Measurements from ENCODE around the gene E2F6. TPM values are rescaled to one million over a fixed set of nuclear protein-coding genes. Genes with fewer than 3 reads are reported as not detected.
"Not testable (repeated sequence)": the region's sequence is repeated elsewhere in the genome, so short reads cannot be mapped to it uniquely, and the experiment has no call there.

Gene E2F6
- total RNA-seq, 1 donor from 2014 or later: 12.2 TPM

DNA sequence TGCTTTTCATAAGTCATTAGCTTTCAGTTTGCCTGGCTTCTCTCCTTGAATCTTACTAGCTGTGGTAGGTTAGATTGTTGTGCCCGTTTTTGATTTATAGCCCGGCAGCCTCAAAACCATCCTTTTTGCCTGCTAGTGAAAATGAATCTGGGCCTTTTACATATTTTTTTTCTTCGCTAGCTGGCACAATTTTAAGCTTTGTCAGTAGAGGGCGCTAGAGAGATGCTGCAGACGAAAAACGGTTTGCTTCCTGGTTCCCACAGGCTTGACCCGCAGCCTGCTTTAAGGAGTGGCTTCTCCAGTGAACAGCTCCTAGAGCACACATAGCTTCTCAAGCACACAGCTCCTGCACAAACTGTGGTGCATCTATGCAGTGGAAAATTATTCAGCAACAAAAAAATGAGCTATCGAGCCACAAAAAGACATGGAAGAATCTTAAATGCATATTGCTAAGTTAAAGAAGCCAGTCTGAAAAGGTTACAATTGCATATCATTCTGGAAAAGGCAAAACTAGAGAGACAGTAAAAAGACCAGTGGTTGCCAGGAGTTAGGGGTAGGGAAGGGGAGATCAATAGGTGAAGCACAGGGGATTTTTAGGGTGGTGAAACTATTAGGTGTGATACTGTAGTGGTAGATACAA, 47.9 kb downstream of the E2F6 start:
- no peak for DNase-seq (ENCODE audit: low spot score in 2 of 2)
- no peak for FAIRE-seq

DNA sequence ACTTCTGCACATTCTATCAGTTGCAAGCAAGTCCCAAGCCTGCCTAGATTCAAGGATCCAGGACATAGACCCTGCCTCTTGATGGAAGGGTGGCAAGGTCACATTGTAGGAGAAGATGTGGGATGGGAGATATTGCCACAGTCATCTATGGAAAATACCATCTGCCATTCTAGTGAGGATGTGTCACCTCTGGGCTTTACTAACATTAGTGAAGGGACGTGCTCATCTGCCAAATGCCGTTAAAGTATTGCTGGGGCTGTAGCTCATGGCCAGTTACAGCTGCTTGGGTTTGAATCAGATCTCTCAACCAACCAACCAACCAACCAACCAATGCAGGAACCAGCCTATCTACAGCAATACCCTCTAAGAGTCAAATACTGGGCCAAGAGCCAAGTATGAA, 49.0 kb downstream of the E2F6 start:
- FAIRE-seq: no peak

DNA sequence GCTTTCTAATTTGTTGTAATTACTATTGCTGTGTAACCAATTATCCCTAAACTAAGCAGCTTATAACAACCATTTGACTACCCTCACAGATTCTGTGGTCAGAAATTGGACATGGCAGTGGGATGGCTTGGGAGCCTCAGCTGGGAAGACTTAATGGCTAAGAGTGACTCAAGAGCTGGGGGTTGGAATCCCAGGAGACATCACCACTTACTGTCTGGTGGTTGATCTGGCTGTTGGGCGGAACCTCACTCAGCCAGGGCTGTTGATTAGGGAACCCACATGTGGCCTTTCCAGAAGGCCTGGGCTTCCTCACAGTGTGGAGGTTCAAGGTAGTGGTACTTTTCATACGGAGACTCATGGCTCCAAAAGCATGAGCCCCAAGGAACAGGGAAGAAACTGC, 49.8 kb downstream of the E2F6 start:
- FAIRE-seq: no peak
- no peak for DNase-seq (ENCODE audit: low spot score in 2 of 2)

More for the DNA sequence above, 49.0 kb downstream of the E2F6 start:
- DNase-seq (ENCODE audit: low spot score in 2 of 2): no peak

DNA sequence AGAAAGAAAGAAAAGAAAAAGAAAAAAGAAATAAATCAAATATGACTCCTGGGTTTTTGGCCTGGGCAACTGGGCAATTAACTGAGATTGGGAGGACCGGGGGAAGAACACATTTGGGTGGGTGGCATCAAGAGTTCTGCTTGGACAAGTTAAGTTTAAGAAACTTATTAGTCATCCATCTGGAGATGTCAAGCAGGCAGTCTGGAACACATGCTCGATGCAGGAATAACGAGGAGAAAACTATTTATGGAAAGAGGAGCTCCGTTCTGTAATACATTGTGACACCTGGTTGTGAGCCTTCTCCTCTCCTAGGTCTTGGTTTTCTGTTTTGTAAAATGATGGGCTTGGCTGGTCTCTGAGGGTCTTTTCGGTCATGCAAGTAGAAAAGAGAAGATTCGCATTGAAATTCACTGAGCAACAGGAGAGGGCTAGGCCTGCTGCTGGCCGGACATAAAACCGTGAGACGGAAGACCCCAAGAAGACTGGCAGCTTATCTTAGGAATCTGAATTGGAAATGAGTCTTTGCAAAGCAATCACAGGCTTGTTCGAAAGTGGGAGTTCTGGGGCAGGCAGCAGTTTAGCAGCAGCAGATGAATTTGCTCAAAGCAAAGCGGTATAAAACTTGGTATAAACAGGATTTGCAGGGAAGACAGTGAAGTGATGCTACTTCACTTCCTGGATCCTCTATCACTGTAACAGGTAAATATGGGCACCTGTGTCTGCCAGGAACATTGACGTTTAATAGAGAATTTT, 51.4 kb downstream of the E2F6 start:
- no peak for DNase-seq (ENCODE audit: low spot score in 2 of 2)
- no peak for FAIRE-seq

DNA sequence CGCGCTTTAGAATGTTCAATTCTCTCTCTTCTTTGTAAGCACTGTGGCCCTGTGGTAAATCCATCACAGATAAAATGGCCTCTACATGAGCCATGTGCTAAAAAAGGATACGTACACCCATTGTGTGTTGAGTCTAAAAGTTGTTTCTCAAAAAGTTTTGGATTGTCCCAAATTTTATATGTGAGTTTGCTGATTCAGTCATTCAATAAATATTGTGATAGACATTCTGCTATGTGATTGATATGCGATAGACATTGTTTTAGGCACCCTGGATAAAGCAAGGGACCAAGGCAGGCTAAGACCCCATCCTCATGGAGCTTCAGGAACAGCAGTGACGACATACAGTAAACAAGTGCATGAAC, 53.5 kb downstream of the E2F6 start:
- DNase-seq (ENCODE audit: low spot score in 2 of 2) (no peak), FAIRE-seq (no peak)

DNA sequence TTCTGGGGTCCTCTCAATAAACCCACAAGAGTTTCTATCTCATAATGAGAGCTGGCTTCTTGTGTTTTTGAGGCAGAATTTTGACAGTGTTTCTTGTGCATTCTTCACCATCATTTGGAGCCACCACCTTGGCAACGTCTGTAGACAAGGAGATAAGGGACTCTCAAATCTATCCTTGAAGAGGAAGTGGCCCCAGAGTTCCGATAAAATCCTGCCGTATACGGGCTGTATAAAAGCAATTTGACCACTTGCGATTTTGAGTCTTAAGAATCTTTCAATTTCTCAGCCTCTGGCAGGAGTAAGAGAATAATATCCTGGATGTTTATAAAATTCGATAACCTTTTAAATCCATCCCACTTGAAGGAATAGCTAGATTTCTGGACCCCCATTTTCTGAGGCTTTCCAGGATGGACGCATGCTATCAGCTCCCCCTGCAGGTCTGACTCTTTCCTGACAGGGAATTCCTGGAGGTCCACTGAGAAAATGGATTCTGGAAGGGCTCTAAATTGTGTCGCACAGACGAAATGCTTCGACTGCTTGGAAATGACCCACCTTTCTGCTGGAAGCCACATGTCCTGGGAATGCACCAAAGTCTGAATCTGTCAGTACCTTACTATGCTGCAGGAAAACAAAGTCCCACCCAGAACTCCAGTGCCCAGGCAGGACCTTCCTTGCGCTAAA, 54.1 kb downstream of the E2F6 start:
- DNase-seq (ENCODE audit: low spot score in 2 of 2) (no peak), FAIRE-seq (no peak)

DNA sequence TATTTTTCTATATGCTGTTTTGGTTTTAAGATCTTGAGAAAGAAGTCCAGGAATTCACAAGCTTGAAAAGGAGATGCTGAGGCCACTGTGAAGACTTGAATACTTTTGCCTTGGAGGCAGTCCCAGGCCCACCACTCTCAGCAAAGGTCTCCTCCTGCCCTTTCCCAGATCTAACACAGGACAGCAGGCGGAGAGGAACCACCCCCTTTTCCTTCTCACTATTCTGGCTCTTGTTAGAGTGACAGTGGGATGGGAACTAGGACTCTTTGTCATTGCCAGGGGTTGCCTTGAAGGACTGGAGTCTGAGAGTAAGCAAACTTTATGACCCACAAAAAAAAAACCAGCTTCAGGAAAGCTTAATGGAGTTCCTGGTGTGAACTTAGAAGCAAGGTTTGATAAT, 54.7 kb downstream of the E2F6 start:
- DNase-seq (ENCODE audit: low spot score in 2 of 2): no peak
- no peak for FAIRE-seq

DNA sequence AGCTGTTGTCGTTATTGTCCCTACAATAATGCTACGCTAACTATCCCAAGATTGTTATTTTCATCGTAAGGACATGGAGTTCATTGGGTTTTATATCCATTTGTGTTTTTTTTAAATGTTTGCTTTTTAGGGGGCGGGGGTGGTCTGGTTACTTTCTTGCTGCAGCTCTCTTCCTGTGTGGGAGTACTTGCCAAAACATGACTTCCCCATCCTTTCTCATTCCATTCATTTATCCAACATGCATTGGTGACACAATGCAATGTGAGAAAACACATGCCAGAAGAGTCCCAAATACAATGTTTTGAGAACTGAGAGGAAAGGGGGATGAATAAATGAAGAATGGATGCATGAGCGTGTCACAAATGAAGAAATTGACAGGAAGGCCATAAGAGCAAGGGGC, 55.9 kb downstream of the E2F6 start:
- no peak for DNase-seq (ENCODE audit: low spot score in 2 of 2)
- no peak for FAIRE-seq

DNA sequence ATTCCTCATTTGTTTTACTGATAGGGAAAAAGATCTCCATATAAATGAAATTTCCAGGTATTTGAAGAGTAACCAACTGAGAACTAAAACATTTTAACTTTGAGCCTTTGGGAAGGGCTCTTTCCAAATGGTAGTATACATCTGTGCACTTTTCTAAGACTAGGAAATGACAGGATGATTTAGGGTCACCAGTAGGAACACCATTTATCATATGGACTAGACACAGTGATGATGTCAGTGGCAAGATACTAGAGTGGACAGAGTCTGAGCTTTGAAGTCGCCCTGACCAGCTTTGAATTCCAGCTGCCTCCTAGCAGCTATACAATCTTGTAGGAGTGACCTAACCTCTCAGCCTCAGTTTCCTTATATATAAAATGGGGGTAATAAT, 56.4 kb downstream of the E2F6 start:
- FAIRE-seq: no peak
- no peak for DNase-seq (ENCODE audit: low spot score in 2 of 2)

DNA sequence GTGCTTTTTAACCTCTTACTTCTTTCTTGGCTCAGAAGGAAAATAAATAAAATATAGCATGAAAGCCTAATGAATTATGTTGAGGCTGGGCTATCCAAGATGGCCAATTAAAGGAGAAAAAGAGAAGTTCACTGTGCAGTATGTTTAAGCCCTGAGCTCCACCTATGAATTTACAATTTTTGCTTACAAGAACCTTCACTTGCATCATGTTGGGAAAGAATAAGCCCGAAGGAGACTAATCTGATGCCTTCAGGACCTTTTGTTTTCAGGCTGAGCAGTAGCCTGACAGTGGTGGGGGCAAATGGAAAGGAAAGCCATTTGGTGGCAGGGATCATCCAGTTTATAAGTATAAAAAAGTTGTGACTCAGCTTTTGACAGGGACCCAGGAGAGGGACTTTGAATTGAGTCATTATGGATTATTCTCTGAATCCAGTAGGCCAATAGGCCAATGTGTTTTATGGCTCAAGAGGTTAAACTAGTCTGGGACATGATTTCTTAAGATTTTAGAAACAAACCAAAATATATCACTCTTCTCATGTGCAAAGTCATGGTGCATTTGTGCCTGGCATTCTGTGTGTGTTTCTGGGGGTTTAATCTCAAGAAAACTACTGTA, 56.9 kb downstream of the E2F6 start:
- FAIRE-seq (no peak), DNase-seq (ENCODE audit: low spot score in 2 of 2) (no peak)

DNA sequence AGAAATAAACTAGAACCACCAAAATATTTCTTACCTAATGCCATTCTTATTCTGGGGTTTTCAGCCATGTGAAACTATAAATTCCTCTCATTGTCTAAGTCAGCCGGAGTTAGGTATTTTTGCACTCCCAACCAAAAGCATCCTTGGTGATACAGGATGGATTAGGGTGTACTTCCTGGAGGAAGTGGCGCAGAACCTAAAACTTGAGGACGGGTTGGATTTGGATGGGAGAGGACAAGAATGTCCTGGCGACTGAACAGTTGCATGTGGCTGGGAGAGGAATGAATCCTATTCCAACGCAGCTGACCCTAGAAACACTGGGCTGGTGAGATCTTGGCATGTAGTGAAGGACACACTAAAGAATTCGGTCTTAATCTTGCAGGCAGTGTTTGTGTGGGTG, 58.5 kb downstream of the E2F6 start:
- no peak for FAIRE-seq
- no peak for DNase-seq (ENCODE audit: low spot score in 2 of 2)

DNA sequence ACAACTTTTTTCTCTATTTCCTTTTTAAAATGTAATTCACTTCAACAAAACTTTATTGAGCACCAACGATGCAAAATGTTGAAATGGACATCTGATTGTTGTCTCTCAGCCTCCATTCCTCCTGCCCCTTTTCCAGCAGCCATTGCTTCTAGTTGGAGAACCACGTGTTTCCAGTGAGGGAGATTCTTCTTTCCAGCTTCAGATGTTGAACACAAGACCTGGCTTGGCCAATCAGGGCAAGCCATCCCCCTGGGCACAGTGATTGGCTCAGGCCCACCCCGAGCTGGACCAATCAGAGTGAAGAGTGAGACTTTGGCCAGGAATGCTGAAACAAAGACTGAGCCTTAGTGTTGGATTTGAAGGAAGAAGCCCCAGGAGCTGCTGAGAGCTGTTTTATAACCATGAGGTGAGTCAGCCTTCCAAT, 59.0 kb downstream of the E2F6 start:
- DNase-seq (ENCODE audit: low spot score in 2 of 2): no peak

DNA sequence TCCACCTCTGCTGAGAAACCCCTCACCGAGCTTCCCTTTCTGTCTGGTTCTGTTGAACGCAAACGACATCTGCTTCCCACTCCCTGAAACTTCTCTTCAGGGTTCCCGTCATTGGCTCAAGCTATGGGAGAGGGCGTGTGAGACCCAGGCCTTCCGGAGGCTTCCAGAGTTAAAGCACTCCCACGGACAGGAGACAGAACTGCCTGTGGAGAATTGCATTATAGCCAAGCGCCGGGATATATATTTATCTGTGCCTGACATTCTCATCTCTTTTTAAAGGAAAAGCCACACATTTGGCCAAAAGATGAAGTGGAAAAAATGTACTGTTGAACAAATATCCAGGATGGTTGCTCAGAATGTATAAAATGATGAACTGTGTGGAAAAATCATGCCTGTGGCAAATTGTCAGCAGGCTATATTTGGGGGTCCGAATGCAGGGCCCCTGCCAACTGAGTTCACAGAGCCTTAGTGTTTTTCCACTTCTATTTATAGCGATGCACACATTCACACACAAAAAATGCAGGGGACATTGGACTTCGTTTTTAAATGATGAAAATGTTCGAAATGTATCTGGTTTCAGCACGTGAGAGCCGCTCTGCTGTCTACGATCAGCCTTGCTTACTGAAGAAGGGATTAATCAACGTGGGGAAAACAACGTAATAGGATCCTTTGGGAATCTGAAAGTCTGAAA, 59.5 kb downstream of the E2F6 start:
- no peak for DNase-seq (ENCODE audit: low spot score in 2 of 2)
- no peak for FAIRE-seq

More for the DNA sequence above, 59.0 kb downstream of the E2F6 start:
- FAIRE-seq: no peak

DNA sequence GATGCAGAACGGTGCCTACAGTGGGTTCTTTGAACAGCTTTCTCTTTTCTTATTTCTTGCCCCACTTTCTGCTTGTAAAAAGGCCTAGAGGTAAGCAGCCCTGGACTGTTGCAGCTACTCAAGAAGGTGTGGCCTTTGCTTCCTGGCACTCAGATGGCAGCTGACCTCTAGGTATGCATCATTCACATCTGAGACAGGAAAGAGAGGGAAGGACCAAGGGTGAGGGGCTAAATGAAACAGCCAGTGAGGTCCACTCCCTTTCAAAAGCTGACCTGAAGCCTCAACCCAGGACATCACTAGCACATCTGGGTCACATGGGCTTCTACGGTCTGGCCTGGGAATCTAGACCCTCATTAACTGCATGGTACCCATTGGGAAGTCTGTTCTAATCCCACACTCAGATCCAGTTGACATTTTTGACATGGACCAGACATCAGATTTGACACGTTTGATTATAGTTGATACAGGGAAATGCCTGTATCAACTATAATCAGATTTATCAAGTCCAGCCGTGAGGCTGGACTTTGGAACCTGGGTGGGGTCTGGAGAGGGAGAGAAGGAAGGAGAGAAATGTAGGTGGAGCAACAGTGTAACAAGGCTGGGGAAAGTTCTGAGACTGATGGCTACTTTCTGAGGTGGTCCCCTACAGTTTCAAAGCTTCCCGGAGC, 60.2 kb downstream of the E2F6 start:
- no peak for FAIRE-seq
- no peak for DNase-seq (ENCODE audit: low spot score in 2 of 2)

DNA sequence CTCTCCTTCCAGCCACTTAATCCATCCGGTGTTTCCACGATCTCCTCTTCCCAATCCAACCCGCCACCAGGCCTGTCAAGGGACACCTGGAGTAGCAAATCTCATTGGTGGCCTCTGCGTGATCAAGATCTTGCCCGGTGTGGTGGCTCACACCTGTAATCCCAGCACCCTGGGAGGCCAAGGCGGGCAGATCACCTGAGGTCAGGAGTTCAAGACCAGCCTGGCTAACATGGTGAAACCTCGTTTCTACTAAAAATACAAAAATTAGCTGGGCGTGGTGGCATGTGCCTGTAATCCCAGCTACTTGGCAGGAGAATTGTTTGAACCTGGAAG, 60.9 kb downstream of the E2F6 start:
- DNase-seq (ENCODE audit: low spot score in 2 of 2): not testable (repeated sequence)

DNA sequence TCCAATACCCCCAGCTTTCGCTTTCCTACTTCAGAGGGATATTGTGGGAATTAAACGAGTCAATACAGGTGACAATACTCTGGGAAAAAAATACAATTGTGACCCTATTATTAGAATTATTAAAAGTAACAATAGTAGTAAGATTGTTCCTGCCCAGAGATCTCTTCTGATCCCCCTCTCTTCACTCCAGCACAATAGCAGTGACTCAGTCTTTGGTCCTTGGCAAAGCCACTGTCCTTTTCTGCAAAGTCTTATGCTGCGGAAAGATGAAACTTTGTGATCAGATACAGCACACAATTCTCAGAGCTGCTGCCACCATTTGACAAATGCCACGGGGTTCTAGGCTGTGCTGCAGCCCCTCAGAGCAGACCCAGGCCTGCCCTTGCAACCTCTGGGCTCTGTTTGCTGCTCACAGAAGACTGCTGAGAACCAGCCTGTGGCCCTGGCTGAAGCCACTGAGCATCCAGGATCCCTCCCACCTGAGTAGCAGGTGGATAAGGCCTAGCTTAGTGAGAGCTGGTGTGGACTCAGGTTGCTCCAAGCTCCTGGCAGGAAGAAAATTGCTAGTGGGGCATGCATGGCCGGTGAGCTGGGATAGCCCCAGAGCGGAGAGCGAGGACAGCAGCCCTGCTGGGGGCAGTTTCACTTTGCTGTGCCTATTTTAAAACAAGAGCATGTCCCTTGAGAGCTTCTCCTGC, 61.4 kb downstream of the E2F6 start:
- DNase-seq (ENCODE audit: low spot score in 2 of 2) (no peak), FAIRE-seq (no peak)

More for the DNA sequence above, 60.9 kb downstream of the E2F6 start:
- not testable (repeated sequence) for FAIRE-seq

DNA sequence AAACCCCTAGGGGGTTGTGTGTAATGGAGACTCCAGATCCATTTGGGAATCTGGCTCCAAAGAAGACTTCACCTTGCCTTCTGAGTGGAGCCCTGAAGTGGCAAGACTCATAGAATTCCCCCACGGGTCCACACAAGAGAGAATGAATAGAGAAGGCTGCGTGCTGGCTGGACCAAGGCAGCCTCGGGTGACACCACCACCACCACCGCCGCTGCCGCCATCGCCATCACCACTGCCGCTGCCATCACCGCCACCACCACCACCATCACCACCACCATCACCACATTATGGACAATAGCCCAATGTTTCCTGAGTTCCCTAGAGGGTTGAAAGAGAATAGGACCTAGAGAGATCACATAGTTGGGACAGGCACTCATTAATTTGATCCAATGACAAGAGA, 63.5 kb downstream of the E2F6 start:
- no peak for FAIRE-seq
- no peak for DNase-seq (ENCODE audit: low spot score in 2 of 2)

DNA sequence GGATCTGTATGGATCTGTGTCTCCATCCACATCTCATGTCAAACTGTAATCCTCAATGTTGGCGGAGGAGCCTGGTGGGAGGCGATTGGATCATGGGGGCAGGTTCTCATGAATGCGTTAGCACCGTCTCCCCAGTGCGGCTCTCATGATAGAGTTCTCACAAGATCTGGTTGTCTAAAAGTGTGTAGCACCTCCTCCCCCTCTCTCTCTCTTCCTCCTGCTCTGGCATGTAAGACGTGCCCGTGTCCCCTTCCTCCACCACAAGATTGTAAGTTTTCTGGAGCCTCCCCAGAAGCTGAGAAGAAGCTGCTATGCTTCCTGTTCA, 66.6 kb downstream of the E2F6 start:
- DNase-seq (ENCODE audit: low spot score in 2 of 2) (no peak), FAIRE-seq (no peak)

DNA sequence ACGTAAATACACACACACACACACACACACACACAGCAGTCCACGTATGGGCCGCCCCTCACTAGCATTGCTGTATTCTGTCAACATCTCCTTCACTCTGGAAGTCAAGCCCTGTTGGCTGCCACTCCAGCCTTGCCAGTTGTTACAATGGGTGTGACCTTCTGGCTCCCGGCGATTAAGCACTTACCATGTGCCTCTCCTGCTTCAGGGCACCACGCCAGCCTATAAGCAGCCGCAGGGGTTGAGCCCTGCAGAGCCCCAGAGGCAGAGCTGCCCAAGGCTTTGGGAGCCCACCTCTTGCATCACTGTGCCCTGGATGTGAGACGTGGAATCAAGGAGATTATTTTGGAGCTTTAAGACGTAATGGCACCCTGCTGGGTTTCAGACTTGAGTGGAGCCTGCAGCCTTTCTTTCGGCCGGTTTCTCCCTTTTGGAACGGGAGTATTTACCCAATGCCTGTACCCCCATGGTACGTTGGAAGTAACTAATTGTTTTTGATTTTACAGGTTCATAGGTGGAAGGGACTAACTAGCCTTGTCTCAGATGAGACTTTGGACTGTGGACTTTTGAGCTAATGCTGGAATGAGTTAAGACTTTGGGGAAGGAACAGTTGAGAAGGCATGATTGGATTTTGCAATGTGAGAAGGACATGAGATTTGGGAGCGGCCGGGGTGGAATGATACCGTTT, 67.1 kb downstream of the E2F6 start:
- DNase-seq (ENCODE audit: low spot score in 2 of 2): no peak

More for the DNA sequence above, 67.1 kb downstream of the E2F6 start:
- no peak for FAIRE-seq
